ENCODE measurements around the gene USP53. TPM values are rescaled to one million over a fixed set of nuclear protein-coding genes. Genes with fewer than 3 reads are reported as not detected.

The USP53 gene
- total and polyA plus RNA-seq, 2 of the 13 experiments (the other 11 are each of a cell fraction or from before 2014, with no cell fraction given) = 5.3 to 8.1 TPM

DNA sequence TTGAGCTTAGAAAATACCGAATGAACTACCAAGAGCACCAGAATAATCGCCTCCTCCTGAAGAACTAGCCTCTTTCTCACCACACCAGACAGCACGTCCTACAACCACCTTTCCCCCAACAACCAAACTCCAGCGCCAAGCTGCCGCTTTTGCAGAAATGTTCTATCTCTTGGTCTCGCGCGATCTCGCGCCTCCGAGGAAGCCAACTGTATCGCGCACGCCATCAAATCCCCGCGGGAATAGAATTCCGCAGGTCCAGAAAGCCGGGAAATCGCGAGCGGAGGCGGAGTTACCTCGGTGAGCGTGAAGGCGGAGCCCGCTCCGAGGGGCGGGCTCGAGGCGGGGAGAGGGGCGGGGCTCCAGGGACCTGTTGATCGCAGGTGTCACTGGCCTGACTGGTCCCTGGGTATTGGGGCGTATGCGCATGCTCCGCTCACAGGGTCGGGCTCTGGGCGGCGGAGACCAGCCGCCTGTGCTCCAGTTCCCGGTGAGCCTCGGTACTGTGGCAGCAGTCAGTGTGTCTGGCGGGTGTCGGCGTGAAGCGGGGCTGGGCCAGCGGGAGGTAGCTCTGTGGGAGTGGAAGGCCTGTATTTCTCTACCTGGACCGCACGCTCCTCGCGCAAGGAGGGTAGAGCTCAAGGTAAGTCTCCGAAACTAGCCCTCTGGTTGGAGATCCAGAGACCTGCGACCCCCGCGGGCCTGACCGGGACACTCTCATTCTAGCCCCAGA lies at the start of gene USP53 (continued):
- TF ChIP-seq, protein P1, sequence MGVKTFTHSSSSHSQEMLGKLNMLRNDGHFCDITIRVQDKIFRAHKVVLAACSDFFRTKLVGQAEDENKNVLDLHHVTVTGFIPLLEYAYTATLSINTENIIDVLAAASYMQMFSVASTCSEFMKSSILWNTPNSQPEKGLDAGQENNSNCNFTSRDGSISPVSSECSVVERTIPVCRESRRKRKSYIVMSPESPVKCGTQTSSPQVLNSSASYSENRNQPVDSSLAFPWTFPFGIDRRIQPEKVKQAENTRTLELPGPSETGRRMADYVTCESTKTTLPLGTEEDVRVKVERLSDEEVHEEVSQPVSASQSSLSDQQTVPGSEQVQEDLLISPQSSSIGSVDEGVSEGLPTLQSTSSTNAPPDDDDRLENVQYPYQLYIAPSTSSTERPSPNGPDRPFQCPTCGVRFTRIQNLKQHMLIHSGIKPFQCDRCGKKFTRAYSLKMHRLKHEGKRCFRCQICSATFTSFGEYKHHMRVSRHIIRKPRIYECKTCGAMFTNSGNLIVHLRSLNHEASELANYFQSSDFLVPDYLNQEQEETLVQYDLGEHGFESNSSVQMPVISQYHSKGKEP (CRISPR knock-in tag; IDR thresholded peaks at IDR 0.05) = peak; percentile 70; the same call in 1 of the 2 replicates
- 0 out of 2 replicates have a peak, but pooled peaks have one; percentile 18 for TF ChIP-seq TP53 (CRISPR knock-in tag; conservative IDR thresholded peaks at IDR 0.05)
- TF ChIP-seq, protein P2, sequence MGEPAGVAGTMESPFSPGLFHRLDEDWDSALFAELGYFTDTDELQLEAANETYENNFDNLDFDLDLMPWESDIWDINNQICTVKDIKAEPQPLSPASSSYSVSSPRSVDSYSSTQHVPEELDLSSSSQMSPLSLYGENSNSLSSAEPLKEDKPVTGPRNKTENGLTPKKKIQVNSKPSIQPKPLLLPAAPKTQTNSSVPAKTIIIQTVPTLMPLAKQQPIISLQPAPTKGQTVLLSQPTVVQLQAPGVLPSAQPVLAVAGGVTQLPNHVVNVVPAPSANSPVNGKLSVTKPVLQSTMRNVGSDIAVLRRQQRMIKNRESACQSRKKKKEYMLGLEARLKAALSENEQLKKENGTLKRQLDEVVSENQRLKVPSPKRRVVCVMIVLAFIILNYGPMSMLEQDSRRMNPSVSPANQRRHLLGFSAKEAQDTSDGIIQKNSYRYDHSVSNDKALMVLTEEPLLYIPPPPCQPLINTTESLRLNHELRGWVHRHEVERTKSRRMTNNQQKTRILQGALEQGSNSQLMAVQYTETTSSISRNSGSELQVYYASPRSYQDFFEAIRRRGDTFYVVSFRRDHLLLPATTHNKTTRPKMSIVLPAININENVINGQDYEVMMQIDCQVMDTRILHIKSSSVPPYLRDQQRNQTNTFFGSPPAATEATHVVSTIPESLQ (CRISPR knock-in tag; conservative IDR thresholded peaks at IDR 0.05) = no peak
- TF ChIP-seq PITX1 (CRISPR knock-in tag; IDR thresholded peaks at IDR 0.05) = peak; percentile 52; the same call in 1 of the 2 replicates
- peak; percentile 41; the same call in 1 of the 2 replicates for TF ChIP-seq CREM (IDR thresholded peaks at IDR 0.05)
- no peak for TF ChIP-seq CREM (CRISPR knock-in tag; IDR thresholded peaks at IDR 0.05)
- TF ChIP-seq TCF12 (IDR thresholded peaks at IDR 0.05) = no peak
- no peak for TF ChIP-seq TCF12 (CRISPR knock-in tag; IDR thresholded peaks at IDR 0.05)
- no peak for TF ChIP-seq NCOR1 (IDR thresholded peaks at IDR 0.05; ENCODE audit: borderline replicate concordance, low read length)
- TF ChIP-seq ZFP37 (CRISPR knock-in tag; IDR thresholded peaks at IDR 0.05; ENCODE audit: borderline replicate concordance) = no peak; the same call in 1 of the 2 replicates
- TF ChIP-seq FOXK1 (CRISPR knock-in tag; IDR thresholded peaks at IDR 0.05; ENCODE audit: borderline replicate concordance, low read depth) = peak; percentile 48; the same call in 1 of the 2 replicates
- 0 out of 2 replicates have a peak, but pooled peaks have one; percentile 6 for TF ChIP-seq ZNF629 (CRISPR knock-in tag; conservative IDR thresholded peaks at IDR 0.05)
- no peak; the same call in none of the 2 replicates for TF ChIP-seq CCDC6 (CRISPR knock-in tag; IDR thresholded peaks at IDR 0.05)
- no peak for TF ChIP-seq ZNF20 (CRISPR knock-in tag; IDR thresholded peaks at IDR 0.05)
- TF ChIP-seq ZNF282 (IDR thresholded peaks at IDR 0.05; ENCODE audit: partially characterized antibody) = no peak
- TF ChIP-seq, protein P3, sequence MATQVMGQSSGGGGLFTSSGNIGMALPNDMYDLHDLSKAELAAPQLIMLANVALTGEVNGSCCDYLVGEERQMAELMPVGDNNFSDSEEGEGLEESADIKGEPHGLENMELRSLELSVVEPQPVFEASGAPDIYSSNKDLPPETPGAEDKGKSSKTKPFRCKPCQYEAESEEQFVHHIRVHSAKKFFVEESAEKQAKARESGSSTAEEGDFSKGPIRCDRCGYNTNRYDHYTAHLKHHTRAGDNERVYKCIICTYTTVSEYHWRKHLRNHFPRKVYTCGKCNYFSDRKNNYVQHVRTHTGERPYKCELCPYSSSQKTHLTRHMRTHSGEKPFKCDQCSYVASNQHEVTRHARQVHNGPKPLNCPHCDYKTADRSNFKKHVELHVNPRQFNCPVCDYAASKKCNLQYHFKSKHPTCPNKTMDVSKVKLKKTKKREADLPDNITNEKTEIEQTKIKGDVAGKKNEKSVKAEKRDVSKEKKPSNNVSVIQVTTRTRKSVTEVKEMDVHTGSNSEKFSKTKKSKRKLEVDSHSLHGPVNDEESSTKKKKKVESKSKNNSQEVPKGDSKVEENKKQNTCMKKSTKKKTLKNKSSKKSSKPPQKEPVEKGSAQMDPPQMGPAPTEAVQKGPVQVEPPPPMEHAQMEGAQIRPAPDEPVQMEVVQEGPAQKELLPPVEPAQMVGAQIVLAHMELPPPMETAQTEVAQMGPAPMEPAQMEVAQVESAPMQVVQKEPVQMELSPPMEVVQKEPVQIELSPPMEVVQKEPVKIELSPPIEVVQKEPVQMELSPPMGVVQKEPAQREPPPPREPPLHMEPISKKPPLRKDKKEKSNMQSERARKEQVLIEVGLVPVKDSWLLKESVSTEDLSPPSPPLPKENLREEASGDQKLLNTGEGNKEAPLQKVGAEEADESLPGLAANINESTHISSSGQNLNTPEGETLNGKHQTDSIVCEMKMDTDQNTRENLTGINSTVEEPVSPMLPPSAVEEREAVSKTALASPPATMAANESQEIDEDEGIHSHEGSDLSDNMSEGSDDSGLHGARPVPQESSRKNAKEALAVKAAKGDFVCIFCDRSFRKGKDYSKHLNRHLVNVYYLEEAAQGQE (IDR thresholded peaks at IDR 0.05; ENCODE audit: borderline replicate concordance in 1 of 2, low read depth in 1 of 2, low read length in 2 of 2) = 0 out of 4 replicates have a peak, but pooled peaks of 1 of the 2 experiments have one; percentile 57
- TF ChIP-seq ZMYM3 (CRISPR knock-in tag; IDR thresholded peaks at IDR 0.05) = peak; percentile 4; the same call in 1 of the 2 replicates
- TF ChIP-seq, protein P4, sequence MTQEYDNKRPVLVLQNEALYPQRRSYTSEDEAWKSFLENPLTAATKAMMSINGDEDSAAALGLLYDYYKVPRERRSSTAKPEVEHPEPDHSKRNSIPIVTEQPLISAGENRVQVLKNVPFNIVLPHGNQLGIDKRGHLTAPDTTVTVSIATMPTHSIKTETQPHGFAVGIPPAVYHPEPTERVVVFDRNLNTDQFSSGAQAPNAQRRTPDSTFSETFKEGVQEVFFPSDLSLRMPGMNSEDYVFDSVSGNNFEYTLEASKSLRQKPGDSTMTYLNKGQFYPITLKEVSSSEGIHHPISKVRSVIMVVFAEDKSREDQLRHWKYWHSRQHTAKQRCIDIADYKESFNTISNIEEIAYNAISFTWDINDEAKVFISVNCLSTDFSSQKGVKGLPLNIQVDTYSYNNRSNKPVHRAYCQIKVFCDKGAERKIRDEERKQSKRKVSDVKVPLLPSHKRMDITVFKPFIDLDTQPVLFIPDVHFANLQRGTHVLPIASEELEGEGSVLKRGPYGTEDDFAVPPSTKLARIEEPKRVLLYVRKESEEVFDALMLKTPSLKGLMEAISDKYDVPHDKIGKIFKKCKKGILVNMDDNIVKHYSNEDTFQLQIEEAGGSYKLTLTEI (CRISPR knock-in tag; conservative IDR thresholded peaks at IDR 0.05) = no peak
- no peak for TF ChIP-seq ATF1 (CRISPR knock-in tag; IDR thresholded peaks at IDR 0.05)
- no peak for TF ChIP-seq ZNF17 (CRISPR knock-in tag; IDR thresholded peaks at IDR 0.05)
- no peak for TF ChIP-seq BRD4 (CRISPR knock-in tag; IDR thresholded peaks at IDR 0.05)
